RPMI8226 (cell line): ENCODE measurements around the gene SPTBN4.

Experiments used
- DNase-seq: peaks from one replicate; pipeline ENCODE4 v3.0.0-alpha.2; 2015

Gene SPTBN4

DNA sequence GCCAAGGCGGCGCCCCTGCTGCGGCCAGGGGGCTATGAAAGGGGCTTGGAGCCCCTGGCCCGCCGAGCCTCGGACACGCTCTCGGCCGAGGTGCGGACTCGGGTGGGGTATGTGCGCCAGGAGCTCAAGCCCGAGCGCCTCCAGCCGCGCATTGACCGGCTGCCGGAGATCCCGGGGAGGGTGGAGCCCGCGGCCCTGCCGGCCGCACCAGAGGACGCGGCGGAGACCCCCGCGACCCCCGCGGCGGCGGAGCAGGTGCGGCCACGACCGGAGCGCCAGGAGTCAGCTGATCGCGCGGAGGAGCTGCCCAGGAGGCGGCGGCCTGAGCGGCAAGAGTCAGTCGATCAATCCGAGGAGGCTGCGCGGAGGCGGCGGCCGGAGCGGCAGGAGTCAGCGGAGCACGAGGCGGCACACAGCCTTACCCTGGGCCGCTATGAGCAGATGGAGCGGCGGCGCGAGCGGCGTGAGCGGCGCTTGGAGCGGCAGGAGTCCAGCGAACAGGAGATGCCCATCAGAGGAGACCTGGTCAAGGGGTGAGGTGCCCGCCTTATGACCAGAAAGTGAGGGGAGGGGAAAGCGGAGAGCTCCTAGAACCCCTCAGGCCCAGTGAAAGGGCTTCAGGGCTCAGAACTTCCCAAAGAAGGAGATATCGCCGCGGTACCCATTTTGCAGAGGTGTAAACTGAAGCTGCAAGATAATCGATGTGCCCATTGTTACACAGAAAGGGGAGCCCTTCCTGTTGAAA is 101.1 kb downstream of the SPTBN4 start:
- no peak for DNase-seq

DNA sequence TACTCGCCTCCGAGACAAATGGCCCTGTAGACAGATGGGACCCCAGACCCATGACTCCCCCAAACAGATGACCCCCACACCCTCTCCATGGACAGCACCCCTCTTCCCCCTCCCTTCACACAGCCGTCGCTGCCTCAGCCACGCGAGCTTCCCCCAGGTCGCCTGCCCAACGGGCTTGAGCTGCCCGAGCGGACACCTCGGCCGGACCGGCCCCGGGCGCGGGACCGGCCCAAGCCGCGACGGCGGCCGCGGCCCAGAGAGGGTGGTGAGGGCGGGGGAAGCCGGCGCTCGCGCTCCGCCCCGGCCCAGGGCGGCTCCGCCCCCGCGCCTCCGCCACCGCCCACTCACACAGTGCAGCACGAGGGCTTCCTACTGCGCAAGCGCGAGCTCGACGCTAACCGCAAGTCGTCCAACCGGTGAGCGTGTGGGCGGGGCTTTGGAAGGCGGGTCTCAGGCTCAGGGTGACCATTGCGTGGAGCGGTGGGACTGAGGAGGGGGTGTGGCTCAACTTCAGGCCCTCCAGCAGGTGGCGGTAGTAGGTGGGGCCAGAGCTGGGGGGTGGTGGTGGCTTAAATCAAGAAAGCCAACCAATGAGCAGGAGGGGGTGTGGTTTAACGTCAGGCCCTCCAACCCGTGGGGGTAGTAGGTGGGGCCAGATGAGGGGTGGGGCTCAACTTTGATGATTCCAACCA is 103.7 kb downstream of the SPTBN4 start:
- DNase-seq: peak; percentile 98

GRCh38 chr19:40571005-40571318 is 104.2 kb downstream of the SPTBN4 start:
- no peak for DNase-seq

- DNase-seq: no peak
Observed at GRCh38 chr19:40571831-40572495, 105.2 kb downstream of the SPTBN4 start.

- no peak for DNase-seq
Observed at GRCh38 chr19:40575326-40575725, 108.5 kb downstream of the SPTBN4 start.

- peak; percentile 18 for DNase-seq
Observed at GRCh38 chr19:40576151-40576584, 109.4 kb downstream of the SPTBN4 start.

- peak; percentile 94 for DNase-seq
Observed at GRCh38 chr19:40576585-40577451, 110.0 kb downstream of the SPTBN4 start, which contains the start of gene SHKBP1. Gene SHKBP1 (plus strand): TSS chr19:40576873. CDS start chr19:40576900, 27 bp downstream.

DNA sequence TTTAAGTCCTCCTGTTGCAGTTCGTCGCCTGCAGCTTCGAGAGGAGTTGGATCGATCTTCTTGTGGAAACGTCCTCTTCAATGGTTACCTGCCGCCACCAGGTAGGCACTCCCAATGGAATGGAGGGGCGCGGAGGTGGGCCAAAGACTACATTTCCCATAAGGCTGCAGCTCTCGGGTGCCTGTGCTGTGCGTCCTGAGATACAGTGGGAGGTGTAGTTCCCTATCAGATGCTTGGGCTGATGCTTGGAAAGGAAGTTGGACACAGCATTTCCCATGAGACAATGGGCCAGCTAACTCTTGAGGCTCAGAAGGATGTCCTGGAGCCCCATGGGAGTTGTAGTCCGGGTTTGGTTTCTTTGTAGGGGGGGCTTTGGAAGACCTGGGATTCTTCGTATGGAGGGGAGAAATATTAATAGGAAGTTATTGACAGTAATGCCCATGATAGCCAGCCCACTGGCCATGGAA is 111.7 kb downstream of the SPTBN4 start:
- no peak for DNase-seq

GRCh38 chr19:40580619-40581018 is 113.8 kb downstream of the SPTBN4 start:
- no peak for DNase-seq

DNA sequence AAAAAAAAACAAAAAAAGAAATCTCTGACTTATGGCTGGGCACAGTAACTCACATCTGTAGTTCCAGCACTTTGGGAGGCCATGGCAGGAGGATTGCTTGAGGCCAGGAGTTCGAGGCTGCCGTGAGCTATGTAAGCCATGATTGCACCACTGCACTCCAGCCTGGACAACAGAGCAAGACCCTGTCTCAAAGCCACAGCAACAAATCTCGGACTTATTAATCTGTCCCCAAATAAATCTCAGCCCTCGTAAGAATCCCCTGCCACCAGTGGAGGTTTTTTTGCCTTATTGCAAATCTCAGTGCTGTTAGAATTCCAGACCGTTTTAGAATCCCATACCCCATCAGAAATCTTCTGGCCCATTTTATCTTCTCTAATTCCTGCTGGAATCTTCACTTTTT is 114.7 kb downstream of the SPTBN4 start:
- no peak for DNase-seq

DNA sequence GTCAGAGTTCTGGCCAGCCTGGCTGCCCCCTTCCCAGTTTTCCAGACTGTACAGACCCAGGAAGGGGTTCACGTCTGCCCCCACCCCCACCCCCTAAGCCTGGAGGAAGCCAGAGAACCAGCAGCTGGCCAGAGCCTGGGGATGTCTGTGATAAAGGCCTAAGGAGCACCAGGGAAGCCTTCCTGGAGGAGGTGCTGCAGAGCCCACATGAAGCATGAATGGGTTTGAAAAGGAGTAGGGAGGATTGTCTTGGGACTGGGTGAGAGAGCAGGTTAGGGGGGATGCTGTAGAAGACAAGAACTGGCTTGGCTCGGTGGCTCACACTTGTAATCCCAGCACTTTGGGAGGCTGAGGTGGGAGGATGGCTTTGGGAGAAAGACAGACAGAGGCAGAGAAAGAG is 115.7 kb downstream of the SPTBN4 start:
- DNase-seq: no peak

GRCh38 chr19:40583283-40583682 is 116.5 kb downstream of the SPTBN4 start:
- no peak for DNase-seq

- DNase-seq: no peak
Observed at GRCh38 chr19:40584007-40584406, 117.2 kb downstream of the SPTBN4 start.

DNA sequence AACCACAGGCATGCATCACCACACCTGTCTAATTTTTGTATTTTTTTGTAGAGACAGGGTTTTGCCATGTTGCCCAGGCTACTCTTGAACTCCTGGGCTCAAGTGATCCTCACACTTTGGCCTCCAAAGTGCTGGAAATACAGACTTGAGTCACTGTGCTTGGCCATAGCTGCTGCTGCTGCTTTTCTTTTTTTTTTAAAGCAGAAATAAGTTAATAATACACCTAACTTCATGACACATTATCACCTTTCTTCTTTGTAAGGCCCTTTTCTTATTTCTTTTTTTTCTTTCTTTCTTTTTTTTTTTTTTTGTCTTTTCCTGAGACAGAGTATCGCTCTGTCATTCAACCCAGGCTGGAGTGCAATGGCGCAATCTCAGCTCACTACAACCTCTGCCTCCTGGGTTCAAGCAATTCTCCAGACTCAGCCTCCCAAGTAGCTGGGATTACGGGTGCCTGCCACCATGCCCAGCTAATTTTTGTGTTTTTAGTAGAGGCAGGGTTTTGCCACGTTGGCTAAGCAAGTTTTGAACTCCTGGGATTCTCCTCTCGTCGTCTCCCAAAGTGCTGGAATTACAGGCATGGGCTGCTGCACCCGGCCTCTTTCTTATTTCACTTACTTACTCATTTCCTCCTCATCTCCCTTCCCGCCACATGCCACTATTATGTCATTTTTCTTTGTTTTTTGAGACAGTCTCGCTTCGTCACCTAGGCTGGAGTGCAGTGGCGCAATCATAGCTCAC is 118.6 kb downstream of the SPTBN4 start:
- no peak for DNase-seq

DNA sequence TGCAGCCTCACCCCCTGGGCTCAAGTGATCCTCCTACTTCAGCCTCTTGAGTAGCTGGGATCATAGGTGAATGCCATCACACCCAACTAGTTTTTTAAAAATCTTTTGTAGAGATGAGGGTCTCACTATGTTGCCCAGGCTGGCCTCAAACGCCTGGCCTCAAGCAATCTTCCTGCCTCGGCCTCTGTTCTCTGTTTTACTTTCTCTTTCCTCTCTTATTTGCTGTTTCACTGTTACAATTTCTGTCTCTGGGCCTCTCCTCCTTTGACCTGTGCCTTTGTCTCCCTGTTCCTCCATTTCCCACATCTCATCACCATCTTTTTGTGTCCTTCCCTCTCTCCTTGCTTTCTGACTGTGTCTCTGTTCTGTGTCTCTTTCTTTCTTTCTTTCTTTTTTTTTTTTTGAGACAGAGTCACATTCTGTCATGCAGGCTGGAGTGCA is 119.2 kb downstream of the SPTBN4 start:
- DNase-seq: no peak

GRCh38 chr19:40586611-40587010 is 119.8 kb downstream of the SPTBN4 start:
- DNase-seq: no peak

DNA sequence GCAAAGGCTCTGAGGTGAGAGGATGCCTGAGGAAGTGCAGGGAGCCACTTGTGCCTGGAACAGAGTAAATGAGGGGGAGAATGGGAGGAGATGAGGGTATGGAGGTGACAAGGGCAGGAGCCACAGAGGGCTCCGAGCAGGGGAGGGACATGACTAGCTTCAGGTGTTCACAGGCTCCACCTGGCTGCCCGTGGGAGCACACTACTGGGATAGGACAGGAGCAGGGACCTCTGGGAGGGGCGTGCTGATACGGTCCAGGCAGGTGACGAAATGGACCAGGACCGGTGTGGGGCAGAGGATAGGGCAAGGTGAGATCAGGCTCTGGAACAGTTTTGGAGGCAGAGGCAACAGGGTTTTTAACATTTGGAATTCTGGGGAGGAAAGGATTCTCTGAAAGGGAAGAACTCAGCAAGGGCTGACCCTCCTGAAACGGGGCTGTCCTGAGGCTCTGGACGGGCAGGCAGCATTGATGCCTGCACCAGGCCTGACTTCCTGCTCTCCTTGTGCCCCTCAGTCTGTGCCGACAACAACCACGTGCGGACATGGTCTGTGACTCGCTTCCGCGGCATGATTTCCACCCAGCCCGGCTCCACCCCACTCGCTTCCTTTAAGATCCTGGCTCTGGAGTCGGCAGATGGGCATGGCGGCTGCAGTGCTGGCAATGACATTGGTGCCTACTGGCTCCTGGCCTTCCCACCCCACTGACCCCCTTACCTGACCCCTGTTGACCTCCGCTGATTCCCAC is 121.5 kb downstream of the SPTBN4 start:
- DNase-seq: no peak

- no peak for DNase-seq
Observed at GRCh38 chr19:40588926-40589569, 122.2 kb downstream of the SPTBN4 start.

- no peak for DNase-seq
Observed at GRCh38 chr19:40589591-40590429, 123.0 kb downstream of the SPTBN4 start.
